ENCODE measurements around the gene FRAS1. TPM values are rescaled to one million over a fixed set of nuclear protein-coding genes. Genes with fewer than 3 reads are reported as not detected.

FRAS1 gene
- total RNA-seq, 1 experiment from 2014 or later, result 82.0 TPM

DNA sequence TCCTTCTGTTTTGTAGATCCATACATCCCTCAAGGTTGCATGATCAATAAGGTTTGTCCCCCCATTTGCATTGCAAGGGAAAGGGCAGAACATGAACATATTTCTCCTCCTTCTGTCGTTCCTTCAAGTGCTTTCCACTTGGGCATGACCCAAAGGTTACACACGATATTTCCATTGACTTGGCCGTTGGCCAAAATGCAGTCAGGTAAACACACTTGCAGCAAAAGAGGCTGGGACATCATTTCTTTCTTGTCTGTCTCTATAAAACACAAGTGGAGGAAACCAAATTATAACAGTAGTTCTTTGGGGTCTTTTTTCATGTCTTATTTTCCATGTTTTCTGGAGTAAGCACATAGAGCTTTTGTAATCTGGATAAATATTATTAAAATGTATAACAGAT, 156.1 kb downstream of the FRAS1 start (continued):
- TF ChIP-seq, protein P1, sequence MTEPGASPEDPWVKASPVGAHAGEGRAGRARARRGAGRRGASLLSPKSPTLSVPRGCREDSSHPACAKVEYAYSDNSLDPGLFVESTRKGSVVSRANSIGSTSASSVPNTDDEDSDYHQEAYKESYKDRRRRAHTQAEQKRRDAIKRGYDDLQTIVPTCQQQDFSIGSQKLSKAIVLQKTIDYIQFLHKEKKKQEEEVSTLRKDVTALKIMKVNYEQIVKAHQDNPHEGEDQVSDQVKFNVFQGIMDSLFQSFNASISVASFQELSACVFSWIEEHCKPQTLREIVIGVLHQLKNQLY (CRISPR knock-in tag; IDR thresholded peaks at IDR 0.05), result no peak
- TF ChIP-seq ZNF396 (CRISPR knock-in tag; IDR thresholded peaks at IDR 0.05; ENCODE audit: borderline replicate concordance) (no peak), IRF2 (CRISPR knock-in tag; IDR thresholded peaks at IDR 0.05; ENCODE audit: borderline replicate concordance, low read depth) (no peak)

DNA sequence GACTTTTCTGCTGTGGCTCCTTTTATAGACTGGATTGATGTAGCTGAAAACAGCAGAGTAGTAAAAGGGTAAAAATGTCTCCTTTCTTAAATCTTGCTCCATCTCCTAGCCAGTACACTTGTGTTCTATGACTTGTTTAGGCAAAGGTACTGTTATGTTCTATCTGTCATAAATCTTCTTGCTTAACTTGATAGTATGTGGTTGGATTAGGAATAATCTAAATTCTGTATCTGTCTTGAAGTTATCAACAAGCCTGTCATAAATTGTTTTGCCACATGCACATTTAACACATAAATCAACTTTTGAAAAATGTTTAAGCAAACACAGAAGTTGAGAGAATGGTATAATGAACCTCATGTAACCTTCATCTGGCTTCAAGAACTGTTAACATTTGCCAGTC, 157.0 kb downstream of the FRAS1 start:
- Mint-ChIP-seq H3K4me3 (no peak overlapping the region), H3K27me3 (ENCODE audit: low read depth) (no peaks in the 10 kb centered on the region), H3K36me3 (no peaks in the 10 kb centered on the region), H3K4me1 (peaks cover 37% of the 10 kb centered on the region), H3K9me3 (no peaks in the 10 kb centered on the region), H3K27ac (no peak overlapping the region)
- ChIA-PET CTCF (interaction anchor here (2.1 kb wide), 1 partner anchor 220 kb away, joined by 4 read pairs; no protein-coding TSS in a partner anchor), POLR2A (no interaction called here)
- TF ChIP-seq ZNF423 (CRISPR knock-in tag; IDR thresholded peaks at IDR 0.05), result no peak
- no peak for TF ChIP-seq CBFB (CRISPR knock-in tag; IDR thresholded peaks at IDR 0.05; ENCODE audit: low read depth)
- TF ChIP-seq ZNF317 (CRISPR knock-in tag; IDR thresholded peaks at IDR 0.05; ENCODE audit: borderline replicate concordance, low read depth), result no peak
- TF ChIP-seq, protein P2, sequence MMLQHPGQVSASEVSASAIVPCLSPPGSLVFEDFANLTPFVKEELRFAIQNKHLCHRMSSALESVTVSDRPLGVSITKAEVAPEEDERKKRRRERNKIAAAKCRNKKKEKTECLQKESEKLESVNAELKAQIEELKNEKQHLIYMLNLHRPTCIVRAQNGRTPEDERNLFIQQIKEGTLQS (CRISPR knock-in tag; conservative IDR thresholded peaks at IDR 0.05), result no peak
- TF ChIP-seq EMX1 (CRISPR knock-in tag; IDR thresholded peaks at IDR 0.05), result no peak
- no peak for DNase-seq (ENCODE audit: low spot score)
- ATAC-seq, result no peak

DNA sequence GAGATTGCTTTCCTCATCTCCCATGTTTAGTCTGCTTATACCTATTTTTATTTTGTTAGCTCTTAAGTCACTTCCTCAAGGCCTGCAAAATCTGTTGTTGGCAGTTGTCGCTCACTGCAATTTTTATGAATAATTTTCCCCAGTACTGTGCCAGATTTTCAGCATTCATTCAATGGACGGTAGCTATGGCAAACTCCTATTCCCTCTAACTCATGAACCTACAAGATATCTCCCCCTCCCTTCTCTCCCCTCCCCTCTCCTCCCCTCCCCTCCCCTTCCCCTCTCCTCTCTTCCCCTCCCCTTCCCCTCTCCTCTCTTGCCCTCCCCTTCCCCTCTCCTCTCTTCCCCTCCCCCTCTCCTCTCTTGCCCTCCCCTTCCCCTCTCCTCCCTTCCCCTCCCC, 160.4 kb downstream of the FRAS1 start:
- DNase-seq (ENCODE audit: low spot score), result no peak
- ChIA-PET POLR2A (no interaction called here), CTCF (interaction anchor here (0.7 kb wide), 1 partner anchor 158 kb away, joined by 3 read pairs; no protein-coding TSS in a partner anchor)

More for the DNA sequence above, 160.4 kb downstream of the FRAS1 start:
- Mint-ChIP-seq H3K4me3 (no peak overlapping the region), H3K27me3 (ENCODE audit: low read depth) (no peaks in the 10 kb centered on the region), H3K27ac (no peak overlapping the region; the same call in 1 of the 2 replicates), H3K36me3 (no peaks in the 10 kb centered on the region), H3K4me1 (peaks cover 52% of the 10 kb centered on the region), H3K9me3 (no peaks in the 10 kb centered on the region)
- no peak for TF ChIP-seq GRHL2 (CRISPR knock-in tag; IDR thresholded peaks at IDR 0.05; ENCODE audit: insufficient replicate concordance, severe bottlenecking)
- TF ChIP-seq CBFB (CRISPR knock-in tag; IDR thresholded peaks at IDR 0.05; ENCODE audit: low read depth), result no peak
- no peak for TF ChIP-seq MYBL2 (CRISPR knock-in tag; IDR thresholded peaks at IDR 0.05)
- no peak for TF ChIP-seq ZNF671 (CRISPR knock-in tag; IDR thresholded peaks at IDR 0.05)
- TF ChIP-seq, protein P2 (CRISPR knock-in tag; conservative IDR thresholded peaks at IDR 0.05), result no peak
- no peak for TF ChIP-seq JUN (CRISPR knock-in tag; IDR thresholded peaks at IDR 0.05)
- no peak for TF ChIP-seq NR3C1 (CRISPR knock-in tag; conservative IDR thresholded peaks at IDR 0.05; ENCODE audit: low read depth)
- TF ChIP-seq JAZF1 (CRISPR knock-in tag; IDR thresholded peaks at IDR 0.05), result no peak
- TF ChIP-seq CREM (CRISPR knock-in tag; IDR thresholded peaks at IDR 0.05), result no peak
- TF ChIP-seq, protein P3, sequence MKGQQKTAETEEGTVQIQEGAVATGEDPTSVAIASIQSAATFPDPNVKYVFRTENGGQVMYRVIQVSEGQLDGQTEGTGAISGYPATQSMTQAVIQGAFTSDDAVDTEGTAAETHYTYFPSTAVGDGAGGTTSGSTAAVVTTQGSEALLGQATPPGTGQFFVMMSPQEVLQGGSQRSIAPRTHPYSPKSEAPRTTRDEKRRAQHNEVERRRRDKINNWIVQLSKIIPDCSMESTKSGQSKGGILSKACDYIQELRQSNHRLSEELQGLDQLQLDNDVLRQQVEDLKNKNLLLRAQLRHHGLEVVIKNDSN (CRISPR knock-in tag; IDR thresholded peaks at IDR 0.05), result no peak
- TF ChIP-seq, protein P4, sequence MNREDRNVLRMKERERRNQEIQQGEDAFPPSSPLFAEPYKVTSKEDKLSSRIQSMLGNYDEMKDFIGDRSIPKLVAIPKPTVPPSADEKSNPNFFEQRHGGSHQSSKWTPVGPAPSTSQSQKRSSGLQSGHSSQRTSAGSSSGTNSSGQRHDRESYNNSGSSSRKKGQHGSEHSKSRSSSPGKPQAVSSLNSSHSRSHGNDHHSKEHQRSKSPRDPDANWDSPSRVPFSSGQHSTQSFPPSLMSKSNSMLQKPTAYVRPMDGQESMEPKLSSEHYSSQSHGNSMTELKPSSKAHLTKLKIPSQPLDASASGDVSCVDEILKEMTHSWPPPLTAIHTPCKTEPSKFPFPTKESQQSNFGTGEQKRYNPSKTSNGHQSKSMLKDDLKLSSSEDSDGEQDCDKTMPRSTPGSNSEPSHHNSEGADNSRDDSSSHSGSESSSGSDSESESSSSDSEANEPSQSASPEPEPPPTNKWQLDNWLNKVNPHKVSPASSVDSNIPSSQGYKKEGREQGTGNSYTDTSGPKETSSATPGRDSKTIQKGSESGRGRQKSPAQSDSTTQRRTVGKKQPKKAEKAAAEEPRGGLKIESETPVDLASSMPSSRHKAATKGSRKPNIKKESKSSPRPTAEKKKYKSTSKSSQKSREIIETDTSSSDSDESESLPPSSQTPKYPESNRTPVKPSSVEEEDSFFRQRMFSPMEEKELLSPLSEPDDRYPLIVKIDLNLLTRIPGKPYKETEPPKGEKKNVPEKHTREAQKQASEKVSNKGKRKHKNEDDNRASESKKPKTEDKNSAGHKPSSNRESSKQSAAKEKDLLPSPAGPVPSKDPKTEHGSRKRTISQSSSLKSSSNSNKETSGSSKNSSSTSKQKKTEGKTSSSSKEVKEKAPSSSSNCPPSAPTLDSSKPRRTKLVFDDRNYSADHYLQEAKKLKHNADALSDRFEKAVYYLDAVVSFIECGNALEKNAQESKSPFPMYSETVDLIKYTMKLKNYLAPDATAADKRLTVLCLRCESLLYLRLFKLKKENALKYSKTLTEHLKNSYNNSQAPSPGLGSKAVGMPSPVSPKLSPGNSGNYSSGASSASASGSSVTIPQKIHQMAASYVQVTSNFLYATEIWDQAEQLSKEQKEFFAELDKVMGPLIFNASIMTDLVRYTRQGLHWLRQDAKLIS (CRISPR knock-in tag; IDR thresholded peaks at IDR 0.05; ENCODE audit: borderline replicate concordance), result no peak
- TF ChIP-seq ZNF423 (CRISPR knock-in tag; IDR thresholded peaks at IDR 0.05), result no peak
- no peak for ATAC-seq

Measured in WTC11 (cell line).